ENCODE measurements around the gene SOX2.

GRCh38 chr3:181711325-181712135 lies at the start of gene SOX2:
- TF ChIP-seq CTCF (conservative IDR thresholded peaks at IDR 0.05; ENCODE audit: low read depth, low read length) (no peak), EZH2 (IDR thresholded peaks at IDR 0.05; ENCODE audit: low read length, unreplicated experiment) (no peak)

Measured in PC-3 (cell line).